GM12872 (cell line): ENCODE data around the gene CERS1.

Experiments
- TF ChIP-seq, protein P1 (sequence below): IDR thresholded peaks from 3 replicates; pipeline ENCODE4 v1.5.1; 2011; ENCODE audit warnings: low read depth, mild to moderate bottlenecking, low read length, moderate library complexity; ENCODE audit not compliant: insufficient read depth

The CERS1 gene

DNA sequence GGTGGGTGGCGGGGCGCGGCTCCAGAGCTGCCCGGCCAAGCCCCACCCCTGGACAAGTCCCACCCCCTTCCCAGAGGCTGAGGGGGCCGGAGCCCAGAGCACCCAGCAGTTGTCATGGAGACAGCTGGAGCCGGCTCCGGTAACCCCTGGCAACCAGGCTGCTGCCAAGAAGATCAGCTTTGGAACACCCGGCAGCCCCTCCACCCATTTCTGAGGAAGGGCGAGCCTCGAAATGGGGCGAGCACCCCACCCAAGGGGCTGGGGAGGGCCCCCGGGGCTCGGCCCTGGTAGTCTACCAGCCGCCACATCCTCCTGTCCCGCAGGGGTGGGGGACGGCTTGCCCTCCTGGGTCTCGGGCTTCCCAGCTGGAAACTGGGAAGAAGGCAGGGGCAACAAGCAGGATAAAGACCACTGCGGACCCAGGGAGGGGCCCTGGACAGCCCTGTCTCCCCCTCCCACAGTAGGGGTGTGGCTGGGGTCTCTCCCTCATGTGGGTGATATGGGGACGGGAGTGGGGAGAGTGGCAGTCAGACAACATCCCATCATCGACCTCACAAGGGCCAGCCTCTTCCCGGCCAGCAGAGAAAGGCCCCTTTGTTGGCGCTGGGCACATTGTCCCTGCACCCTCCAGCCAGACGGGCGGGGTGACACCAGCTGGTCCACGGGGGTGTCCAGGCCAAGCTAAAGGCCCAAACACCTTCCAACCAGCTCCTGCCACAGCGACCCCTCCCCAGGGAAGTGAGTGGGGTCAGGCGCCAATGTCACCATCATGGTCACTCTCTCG, 1.5 kb downstream of the CERS1 start:
- TF ChIP-seq, protein P1, sequence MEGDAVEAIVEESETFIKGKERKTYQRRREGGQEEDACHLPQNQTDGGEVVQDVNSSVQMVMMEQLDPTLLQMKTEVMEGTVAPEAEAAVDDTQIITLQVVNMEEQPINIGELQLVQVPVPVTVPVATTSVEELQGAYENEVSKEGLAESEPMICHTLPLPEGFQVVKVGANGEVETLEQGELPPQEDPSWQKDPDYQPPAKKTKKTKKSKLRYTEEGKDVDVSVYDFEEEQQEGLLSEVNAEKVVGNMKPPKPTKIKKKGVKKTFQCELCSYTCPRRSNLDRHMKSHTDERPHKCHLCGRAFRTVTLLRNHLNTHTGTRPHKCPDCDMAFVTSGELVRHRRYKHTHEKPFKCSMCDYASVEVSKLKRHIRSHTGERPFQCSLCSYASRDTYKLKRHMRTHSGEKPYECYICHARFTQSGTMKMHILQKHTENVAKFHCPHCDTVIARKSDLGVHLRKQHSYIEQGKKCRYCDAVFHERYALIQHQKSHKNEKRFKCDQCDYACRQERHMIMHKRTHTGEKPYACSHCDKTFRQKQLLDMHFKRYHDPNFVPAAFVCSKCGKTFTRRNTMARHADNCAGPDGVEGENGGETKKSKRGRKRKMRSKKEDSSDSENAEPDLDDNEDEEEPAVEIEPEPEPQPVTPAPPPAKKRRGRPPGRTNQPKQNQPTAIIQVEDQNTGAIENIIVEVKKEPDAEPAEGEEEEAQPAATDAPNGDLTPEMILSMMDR, result no peak

DNA sequence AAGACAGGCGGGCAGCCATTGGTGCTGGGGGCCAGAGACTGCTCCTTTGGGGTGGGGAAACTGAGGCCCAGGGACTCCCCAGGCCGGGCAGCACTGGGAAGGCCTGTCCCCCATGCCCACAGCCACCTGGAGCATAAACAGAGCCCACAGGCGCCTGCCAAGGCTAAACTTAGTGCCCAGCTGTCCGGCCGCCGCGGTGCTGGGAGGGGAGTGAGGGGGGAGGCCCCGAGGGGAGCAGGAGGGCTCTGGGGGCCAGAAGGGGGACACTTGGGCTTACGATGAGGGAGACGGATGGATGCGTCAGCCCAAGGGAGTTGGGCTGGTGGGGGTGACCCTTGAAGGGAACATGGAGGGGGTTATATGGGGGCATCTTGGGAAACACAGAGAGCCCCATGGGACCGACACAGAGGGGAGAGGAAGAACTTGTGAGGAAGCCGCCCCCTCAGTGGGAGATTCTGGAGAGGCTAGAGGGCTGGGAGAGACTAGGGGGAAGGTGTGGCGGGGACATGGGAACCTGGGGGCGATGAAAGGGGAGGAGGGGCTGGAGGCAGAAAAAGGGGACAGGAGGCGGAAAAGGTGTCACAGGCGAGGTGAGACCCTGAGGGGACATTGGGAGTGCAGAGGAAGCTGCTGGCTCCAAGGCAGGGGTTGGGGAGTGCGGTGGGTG, 2.2 kb downstream of the CERS1 start:
- TF ChIP-seq, protein P1, result no peak

DNA sequence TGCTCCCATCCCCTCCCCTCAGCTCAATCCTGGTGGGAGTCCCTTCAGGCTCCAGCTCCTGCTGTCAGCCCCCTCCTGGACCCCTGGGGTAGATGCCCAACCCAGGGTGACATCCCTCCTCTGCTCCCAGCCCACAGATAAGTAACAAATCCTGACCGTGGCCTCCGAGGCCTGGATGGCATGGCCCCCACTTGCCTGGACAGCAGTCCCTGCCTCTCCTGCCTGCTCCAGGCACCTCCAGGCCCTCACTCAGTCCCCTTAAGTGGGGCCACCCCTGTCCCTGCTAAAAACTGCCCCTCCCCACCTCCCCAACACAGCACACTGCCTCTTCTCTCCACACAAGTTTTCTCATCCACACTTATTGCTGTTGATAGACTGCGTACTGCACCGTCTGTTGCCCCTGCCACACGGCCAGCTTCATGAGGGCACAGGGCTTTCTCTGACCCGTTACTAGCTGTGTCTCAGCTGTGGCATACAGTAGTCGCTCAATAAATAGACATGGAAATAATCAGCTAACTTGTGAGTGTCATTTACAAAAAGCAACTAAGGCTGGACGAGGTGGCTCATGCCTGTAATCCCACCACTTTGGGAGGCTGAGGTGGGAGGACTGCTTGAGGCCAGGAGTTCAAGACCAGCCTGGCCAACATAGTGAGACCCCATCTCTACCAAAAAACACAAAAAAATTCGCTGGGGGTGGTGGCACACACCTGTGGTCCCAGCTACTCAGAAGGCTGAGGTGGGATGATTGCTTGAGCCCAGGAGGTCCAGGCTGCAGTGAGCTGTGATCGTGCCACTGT, 5.8 kb downstream of the CERS1 start:
- TF ChIP-seq, protein P1, result no peak

DNA sequence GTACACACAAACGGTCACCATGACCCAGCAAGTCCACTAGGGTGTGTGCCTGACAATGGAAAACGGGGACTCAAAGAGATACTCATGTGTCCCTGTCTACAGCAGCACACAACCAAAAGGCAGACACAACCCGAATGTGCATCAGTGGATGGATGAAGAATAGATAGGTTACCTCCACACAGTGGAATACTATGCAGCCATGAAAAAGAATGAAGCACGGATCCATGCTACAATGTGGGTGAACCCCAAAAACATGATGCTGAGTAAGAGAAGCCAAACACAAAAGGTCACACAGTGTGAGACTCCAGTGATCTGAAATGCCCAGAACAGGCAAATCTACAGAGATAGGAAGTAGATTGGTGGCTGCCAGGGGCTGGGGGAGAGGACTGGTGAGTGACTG, 9.0 kb downstream of the CERS1 start:
- TF ChIP-seq, protein P1, result no peak

DNA sequence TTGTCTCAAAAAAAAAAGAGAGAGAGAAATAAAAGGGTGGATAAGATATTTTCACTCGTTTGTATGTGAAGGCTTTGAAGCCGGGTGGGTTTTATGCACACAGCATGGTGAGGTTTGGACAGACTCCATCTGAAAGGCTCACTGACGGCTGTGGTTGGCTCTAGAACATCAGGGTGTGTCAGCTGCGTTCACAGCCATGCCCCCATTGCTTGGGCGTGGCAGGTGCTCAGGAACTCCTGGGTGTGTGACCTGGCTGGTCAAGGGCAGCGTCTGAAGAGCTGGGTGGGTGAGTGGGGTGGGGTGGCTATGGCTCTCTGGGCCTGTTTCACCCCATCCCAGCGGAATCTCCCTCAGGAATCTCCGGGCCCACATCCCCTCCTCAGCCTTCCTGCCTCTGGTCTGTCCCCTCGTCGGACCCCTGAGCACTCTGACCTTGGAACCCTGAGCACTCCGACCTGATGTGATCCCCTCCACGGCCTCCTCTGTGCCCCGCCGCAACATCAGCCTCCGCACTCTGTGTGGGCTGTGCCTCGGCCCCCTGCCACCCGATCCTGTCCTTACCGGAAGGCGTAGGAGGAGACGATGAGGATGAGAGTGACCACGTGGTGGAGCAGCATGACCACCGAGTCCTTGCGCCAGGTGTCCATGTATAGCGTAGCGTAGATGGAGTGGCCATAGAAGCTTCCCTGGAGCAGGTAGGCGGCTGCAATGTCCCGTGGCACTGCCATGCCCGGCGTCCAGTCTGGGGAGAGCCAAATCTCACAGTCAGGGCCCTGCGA, 12.2 kb downstream of the CERS1 start:
- TF ChIP-seq, protein P1, result no peak

DNA sequence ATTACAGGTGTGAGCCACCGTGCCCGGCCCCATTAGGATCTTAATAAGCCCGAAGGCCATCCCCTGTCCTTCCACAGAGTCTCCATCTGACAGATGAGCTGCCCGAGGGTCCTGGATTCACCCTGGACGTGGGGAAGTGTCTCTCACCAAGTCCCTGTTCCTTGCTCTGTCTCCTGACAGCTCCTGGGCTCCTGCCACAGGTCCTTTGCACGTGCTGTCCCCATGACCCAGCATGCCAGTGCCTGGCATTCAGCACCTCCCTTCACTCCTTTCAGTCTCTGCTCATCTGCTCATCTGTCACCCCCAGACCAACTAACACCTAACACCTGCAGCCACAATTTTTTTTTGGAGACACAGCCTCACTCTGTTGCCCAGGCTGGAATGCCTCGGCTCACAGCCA, 14.5 kb downstream of the CERS1 start:
- TF ChIP-seq, protein P1, result no peak
